ENCODE results near the gene GSG1L.
"Not testable (repeated sequence)": the region's sequence is repeated elsewhere in the genome, so short reads cannot be mapped to it uniquely, and the experiment has no call there.

The GSG1L gene

GRCh38 chr16:27984121-27984520 lies 79.4 kb downstream of the GSG1L start:
- DNase-seq (ENCODE audit: low read depth in 1 of 2, low spot score in 1 of 2), result no peak

- DNase-seq (ENCODE audit: low read depth in 1 of 2, low spot score in 1 of 2), result no peak
Measured at GRCh38 chr16:27983244-27983643, 80.3 kb downstream of the GSG1L start.

- no peak for DNase-seq (ENCODE audit: low read depth in 1 of 2, low spot score in 1 of 2)
Measured at GRCh38 chr16:27982184-27982583, 81.3 kb downstream of the GSG1L start.

GRCh38 chr16:27980919-27981700 lies 82.4 kb downstream of the GSG1L start:
- DNase-seq (ENCODE audit: low read depth in 1 of 2, low spot score in 1 of 2), result no peak

- DNase-seq (ENCODE audit: low read depth in 1 of 2, low spot score in 1 of 2), result no peak
Measured at GRCh38 chr16:27980076-27980775, 83.3 kb downstream of the GSG1L start.

- not testable (repeated sequence) for DNase-seq (ENCODE audit: low read depth in 1 of 2, low spot score in 1 of 2)
Measured at GRCh38 chr16:27979668-27980067, 83.8 kb downstream of the GSG1L start.

- no peak for DNase-seq (ENCODE audit: low read depth in 1 of 2, low spot score in 1 of 2)
Measured at GRCh38 chr16:27978876-27979275, 84.6 kb downstream of the GSG1L start.

GRCh38 chr16:27977966-27978365 lies 85.5 kb downstream of the GSG1L start:
- no peak for DNase-seq (ENCODE audit: low read depth in 1 of 2, low spot score in 1 of 2)

- DNase-seq (ENCODE audit: low read depth in 1 of 2, low spot score in 1 of 2), result no peak
Measured at GRCh38 chr16:27976990-27977389, 86.5 kb downstream of the GSG1L start.

GRCh38 chr16:27974896-27975540 lies 88.5 kb downstream of the GSG1L start:
- DNase-seq (ENCODE audit: low read depth in 1 of 2, low spot score in 1 of 2), result no peak

GRCh38 chr16:27973678-27974077 lies 89.8 kb downstream of the GSG1L start:
- DNase-seq (ENCODE audit: low read depth in 1 of 2, low spot score in 1 of 2), result no peak

- DNase-seq (ENCODE audit: low read depth in 1 of 2, low spot score in 1 of 2), result peak in 1 of 2 donors; percentile 4
Measured at GRCh38 chr16:27972500-27972899, 91.0 kb downstream of the GSG1L start.

GRCh38 chr16:27969574-27969973 lies 93.9 kb downstream of the GSG1L start:
- DNase-seq (ENCODE audit: low read depth in 1 of 2, low spot score in 1 of 2), result no peak

GRCh38 chr16:27967169-27967568 lies 96.3 kb downstream of the GSG1L start:
- DNase-seq (ENCODE audit: low read depth in 1 of 2, low spot score in 1 of 2), result no peak

GRCh38 chr16:27966756-27967155 lies 96.8 kb downstream of the GSG1L start:
- no peak for DNase-seq (ENCODE audit: low read depth in 1 of 2, low spot score in 1 of 2)

GRCh38 chr16:27965801-27966200 lies 97.7 kb downstream of the GSG1L start:
- DNase-seq (ENCODE audit: low read depth in 1 of 2, low spot score in 1 of 2), result no peak

GRCh38 chr16:27963471-27963965 lies 100.0 kb downstream of the GSG1L start:
- DNase-seq (ENCODE audit: low read depth in 1 of 2, low spot score in 1 of 2), result no peak

GRCh38 chr16:27962197-27962596 lies 101.3 kb downstream of the GSG1L start:
- DNase-seq (ENCODE audit: low read depth in 1 of 2, low spot score in 1 of 2), result no peak

- no peak for DNase-seq (ENCODE audit: low read depth in 1 of 2, low spot score in 1 of 2)
Measured at GRCh38 chr16:27961296-27961620, 102.3 kb downstream of the GSG1L start.

GRCh38 chr16:27960619-27961295 lies 102.8 kb downstream of the GSG1L start:
- DNase-seq (ENCODE audit: low read depth in 1 of 2, low spot score in 1 of 2), result no peak

- no peak for DNase-seq (ENCODE audit: low read depth in 1 of 2, low spot score in 1 of 2)
Measured at GRCh38 chr16:27959914-27960313, 103.6 kb downstream of the GSG1L start.

All from activated T-helper 1 cell treated with anti-CD3 and anti-CD28 coated beads, Interleukin-2, amount 50 U/mL, for 16 hours (primary cell).